ENCODE results near the gene SFTA2. TPM values are rescaled to one million over a fixed set of nuclear protein-coding genes. Genes with fewer than 3 reads are reported as not detected.

SFTA2 gene
- total RNA-seq, 1 donor from 2014 or later = 2.7 TPM

GRCh38 chr6:30891816-30892538 is 40.0 kb downstream of the SFTA2 start:
- no peaks in the 10 kb centered on the region for H3K9me3 Mint-ChIP-seq
- H3K27ac Mint-ChIP-seq = no peak overlapping the region
- H3K36me3 Mint-ChIP-seq = peaks cover 25% of the 10 kb centered on the region
- H3K4me1 Mint-ChIP-seq (ENCODE audit: unreplicated experiment) = peaks cover 24% of the 10 kb centered on the region
- TF ChIP-seq CTCF (conservative IDR thresholded peaks at IDR 0.05) = no peak
- no peak overlapping the region for H3K4me3 Mint-ChIP-seq
- no peaks in the 10 kb centered on the region for H3K27me3 Mint-ChIP-seq
- DNase-seq (ENCODE audit: extremely low spot score, unreplicated experiment) = no peak

- Mint-ChIP-seq H3K27me3 (no peaks in the 10 kb centered on the region), H3K36me3 (peaks cover 25% of the 10 kb centered on the region), H3K27ac (no peak overlapping the region), H3K4me1 (ENCODE audit: unreplicated experiment) (peaks cover 30% of the 10 kb centered on the region), H3K4me3 (no peak overlapping the region), H3K9me3 (no peaks in the 10 kb centered on the region)
- DNase-seq (ENCODE audit: extremely low spot score, unreplicated experiment) = no peak
- TF ChIP-seq CTCF (conservative IDR thresholded peaks at IDR 0.05) = no peak
Measured at GRCh38 chr6:30891450-30891723, 40.6 kb downstream of the SFTA2 start.

- H3K4me3 Mint-ChIP-seq = no peak overlapping the region
- no peak overlapping the region for H3K27ac Mint-ChIP-seq
- H3K4me1 Mint-ChIP-seq (ENCODE audit: unreplicated experiment) = peaks cover 35% of the 10 kb centered on the region
- no peaks in the 10 kb centered on the region for H3K27me3 Mint-ChIP-seq
- H3K36me3 Mint-ChIP-seq = peaks cover 25% of the 10 kb centered on the region
- no peaks in the 10 kb centered on the region for H3K9me3 Mint-ChIP-seq
- TF ChIP-seq CTCF (conservative IDR thresholded peaks at IDR 0.05) = no peak
- no peak for DNase-seq (ENCODE audit: extremely low spot score, unreplicated experiment)
Measured at GRCh38 chr6:30890646-30891449, 41.1 kb downstream of the SFTA2 start.

- no peak for DNase-seq (ENCODE audit: extremely low spot score, unreplicated experiment)
- H3K4me1 Mint-ChIP-seq (ENCODE audit: unreplicated experiment) = peaks cover 43% of the 10 kb centered on the region
- H3K27me3 Mint-ChIP-seq = no peaks in the 10 kb centered on the region
- no peak overlapping the region for H3K4me3 Mint-ChIP-seq
- H3K9me3 Mint-ChIP-seq = no peaks in the 10 kb centered on the region
- TF ChIP-seq CTCF (conservative IDR thresholded peaks at IDR 0.05) = no peak
- H3K27ac Mint-ChIP-seq = peak overlapping the region; percentile 78
- H3K36me3 Mint-ChIP-seq = peaks cover 29% of the 10 kb centered on the region
Measured at GRCh38 chr6:30889921-30890645, 41.9 kb downstream of the SFTA2 start.

- H3K4me1 Mint-ChIP-seq (ENCODE audit: unreplicated experiment) = peaks cover 43% of the 10 kb centered on the region
- no peak for TF ChIP-seq CTCF (conservative IDR thresholded peaks at IDR 0.05)
- H3K27me3 Mint-ChIP-seq = no peaks in the 10 kb centered on the region
- H3K36me3 Mint-ChIP-seq = peaks cover 23% of the 10 kb centered on the region
- no peak for DNase-seq (ENCODE audit: extremely low spot score, unreplicated experiment)
- no peaks in the 10 kb centered on the region for H3K9me3 Mint-ChIP-seq
- peak overlapping the region; percentile 78 for H3K27ac Mint-ChIP-seq
- H3K4me3 Mint-ChIP-seq = no peak overlapping the region
Measured at GRCh38 chr6:30889496-30889885, 42.5 kb downstream of the SFTA2 start.

Measured in type B pancreatic cell (in vitro differentiated cells).